Left hindlimb (tissue), 1 donor: ENCODE measurements around the gene MYL6.
"Not testable (repeated sequence)": the region's sequence is repeated elsewhere in the genome, so short reads cannot be mapped to it uniquely, and the experiment has no call there.

Experiments used
- DNase-seq: peaks from one replicate; pipeline ENCODE4 v3.0.0-alpha.2; 2018

The MYL6 gene

GRCh38 chr12:56158029-56158925 is at the start of gene MYL6:
MYL6 (plus strand) TSS chr12:56158359; CDS start chr12:56158402, 43 bp downstream.
- peak; percentile 97 for DNase-seq

- DNase-seq = no peak
Measured at GRCh38 chr12:56110571-56110970, 47.6 kb upstream of the MYL6 start.

- no peak for DNase-seq
Measured at GRCh38 chr12:56114084-56114483, 44.1 kb upstream of the MYL6 start.

- DNase-seq = peak; percentile 45
Measured at GRCh38 chr12:56115329-56115728, 42.8 kb upstream of the MYL6 start.

- DNase-seq = peak; percentile 96
Measured at GRCh38 chr12:56116267-56117081, 41.7 kb upstream of the MYL6 start, which contains the start of gene RPL41. RPL41 (plus strand) TSS chr12:56116633.

GRCh38 chr12:56117082-56117706 is 41.0 kb upstream of the MYL6 start:
- not testable (repeated sequence) for DNase-seq

GRCh38 chr12:56117778-56118687 is 40.1 kb upstream of the MYL6 start, which contains the start of gene ZC3H10:
ZC3H10 (plus strand) TSS chr12:56118266; CDS start chr12:56120563, 2,297 bp downstream.
- peak; percentile 98 for DNase-seq

- peak; percentile 38 for DNase-seq
Measured at GRCh38 chr12:56118688-56119357, 39.3 kb upstream of the MYL6 start.

GRCh38 chr12:56119361-56119796 is 38.8 kb upstream of the MYL6 start:
- DNase-seq = peak; percentile 86

GRCh38 chr12:56120158-56120846 is 37.9 kb upstream of the MYL6 start:
- DNase-seq = no peak

- no peak for DNase-seq
Measured at GRCh38 chr12:56121204-56121870, 36.8 kb upstream of the MYL6 start.

GRCh38 chr12:56122637-56123036 is 35.5 kb upstream of the MYL6 start:
- DNase-seq = no peak

GRCh38 chr12:56124133-56124532 is 34.0 kb upstream of the MYL6 start:
- no peak for DNase-seq

GRCh38 chr12:56126732-56127239 is 31.4 kb upstream of the MYL6 start:
- no peak for DNase-seq

- DNase-seq = no peak
Measured at GRCh38 chr12:56127485-56127887, 30.7 kb upstream of the MYL6 start.

GRCh38 chr12:56127888-56128669 is 30.1 kb upstream of the MYL6 start, which contains the start of gene ESYT1:
ESYT1 (plus strand) TSS chr12:56128267; CDS start chr12:56128320, 53 bp downstream.
- DNase-seq = peak; percentile 99

GRCh38 chr12:56128670-56129205 is 29.4 kb upstream of the MYL6 start:
- no peak for DNase-seq

GRCh38 chr12:56129206-56129941 is 28.8 kb upstream of the MYL6 start:
- peak; percentile 73 for DNase-seq
